HCT116 (cell line): Measurements from ENCODE around the gene CYTIP. TPM values are rescaled to one million over a fixed set of nuclear protein-coding genes. Genes with fewer than 3 reads are reported as not detected.

ENCODE experiments used
- ATAC-seq: fragments of 200-7000 bp; cut with Tn5 transposase; 2 replicates; pipeline ENCODE4 v1.9.1; 2020; ENCODE audit warnings: mild to moderate bottlenecking, moderate library complexity
- BruUV-seq: library from RNA; stranded (reverse); fragments of 400-500 nt; replicated peaks from 2 replicates; lab custom pipeline; 2021; lab: Mats Ljungman, UMichigan
- CTCF ChIA-PET: fragments of 300-600 bp; sonication (Branson Sonifier 250); formaldehyde crosslinking; loops from one replicate; lab custom pipeline; 2021; ENCODE audit warnings: antibody characterized with exemption; lab: Charles Lee
- POLR2A ChIA-PET: fragments of 300-600, 350-600 bp; sonication (Branson Sonifier 250); formaldehyde crosslinking; loops from one replicate; lab custom pipeline; 2021; ENCODE audit warnings: antibody characterized with exemption; lab: Charles Lee
- RAD21 ChIA-PET, 2 experiments: fragments of 300-600 bp; sonication (Branson Sonifier 250); formaldehyde crosslinking; loops; one replicate each; lab custom pipeline; 2023; ENCODE audit warnings: low total read pairs in 2 of 2; ENCODE audit not compliant: uncharacterized antibody in 2 of 2, unreplicated experiment in 2 of 2, low non-redundant PET in 1 of 2; lab: Charles Lee
- DNase-seq: peaks from one replicate; pipeline ENCODE4 v3.0.0-alpha.2; 2010; ENCODE audit warnings: low read depth, low spot score
- H2AFZ ChIP-seq: fragments of 200-600 bp; shearing (Covaris generic), sonication (generic); 2 replicates; pipeline ENCODE4 v1.6.1; 2017; ENCODE audit warnings: low read depth, mixed run types, mixed read lengths, antibody characterized with exemption, low read length; ENCODE audit not compliant: poor library complexity, severe bottlenecking
- H3K27ac ChIP-seq: 2 replicates; pipeline ENCODE4 v1.5.1; 2012; ENCODE audit warnings: low read depth, low read length
- H3K27me3 ChIP-seq: fragments of 200-600 bp; sonication (generic); 2 replicates; pipeline ENCODE4 v1.6.1; 2016; ENCODE audit warnings: mixed run types, low read length, mixed read lengths; ENCODE audit not compliant: insufficient read depth
- H3K36me3 ChIP-seq, 2 experiments: fragments of 200-500 bp in 1 of 2; fragments of 200-600 bp in 1 of 2; sonication (Bioruptor generic) in 1 of 2; sonication (generic) in 1 of 2; 2 replicates each; pipeline versions ENCODE4 v1.5.1 to v1.6.1; 2014 to 2016; ENCODE audit warnings: low read length in 2 of 2, inconsistent platforms in 1 of 2, mixed read lengths in 1 of 2, mixed run types in 1 of 2; ENCODE audit not compliant: insufficient read depth in 2 of 2, control insufficient read depth in 1 of 2
- H3K4me1 ChIP-seq, 2 experiments: fragments of 200-600 bp in 1 of 2; sonication (generic) in 1 of 2; 2 replicates each; pipeline versions ENCODE4 v1.5.1 to v1.6.1; 2012 to 2017; ENCODE audit warnings: low read length in 2 of 2, inconsistent platforms in 1 of 2, mild to moderate bottlenecking in 1 of 2, mixed read lengths in 1 of 2, mixed run types in 1 of 2, moderate library complexity in 1 of 2; ENCODE audit not compliant: insufficient read depth in 2 of 2, control insufficient read depth in 1 of 2
- H3K4me2 ChIP-seq: fragments of 200-600 bp; sonication (generic); 2 replicates; pipeline ENCODE4 v1.6.1; 2017; ENCODE audit warnings: mixed run types, low read length, mixed read lengths
- H3K4me3 ChIP-seq, 2 experiments: fragments of 200-600 bp in 1 of 2; sonication (generic) in 1 of 2; replicated peaks in 1 of 2; 2 replicates each; pipeline ENCODE4 v1.5.1; 2011 to 2016; ENCODE audit warnings: low read length in 2 of 2, control low read depth in 1 of 2, low read depth in 1 of 2, mild to moderate bottlenecking in 1 of 2, mixed read lengths in 1 of 2, mixed run types in 1 of 2
- H3K79me2 ChIP-seq: fragments of 200-600 bp; sonication (generic); 2 replicates; pipeline ENCODE4 v1.6.1; 2017; ENCODE audit warnings: mild to moderate bottlenecking, mixed run types, low read length, moderate library complexity, mixed read lengths; ENCODE audit not compliant: insufficient read depth
- H3K9ac ChIP-seq: fragments of 200-600 bp; sonication (generic); 2 replicates; pipeline ENCODE4 v1.6.1; 2016; ENCODE audit warnings: low read length, mixed read lengths
- H3K9me2 ChIP-seq: fragments of 200-600 bp; sonication (generic), shearing (Covaris generic); 2 replicates; pipeline ENCODE4 v1.6.1; 2017; ENCODE audit warnings: mixed run types, mild to moderate bottlenecking, moderate library complexity; ENCODE audit not compliant: insufficient read depth
- H3K9me3 ChIP-seq, 2 experiments: fragments of 200-500 bp in 1 of 2; fragments of 200-600 bp in 1 of 2; sonication (Bioruptor generic) in 1 of 2; sonication (generic) in 1 of 2; 2 replicates each; pipeline ENCODE4 v1.6.1; 2014 to 2017; ENCODE audit warnings: low read length in 2 of 2, mixed read lengths in 2 of 2, inconsistent platforms in 1 of 2, low read depth in 1 of 2, mild to moderate bottlenecking in 1 of 2, mixed run types in 1 of 2, moderate library complexity in 1 of 2; ENCODE audit not compliant: control insufficient read depth in 1 of 2, insufficient read depth in 1 of 2
- H4K20me1 ChIP-seq: fragments of 200-600 bp; sonication (generic), shearing (Covaris generic); 2 replicates; pipeline ENCODE4 v1.6.1; 2017; ENCODE audit warnings: mixed run types, mild to moderate bottlenecking, moderate library complexity; ENCODE audit not compliant: insufficient read depth
- ATF3 ChIP-seq: IDR thresholded peaks from 2 replicates; pipeline ENCODE4 v1.6.1; 2012
- CBX3 ChIP-seq: IDR thresholded peaks from 2 replicates; pipeline ENCODE4 v1.6.1; 2012; ENCODE audit warnings: low read depth
- CEBPB ChIP-seq: IDR thresholded peaks from 2 replicates; pipeline ENCODE4 v1.6.1; 2012; ENCODE audit warnings: low read depth
- JUND ChIP-seq: IDR thresholded peaks from 2 replicates; pipeline ENCODE4 v1.6.1; 2012
- POLR2A ChIP-seq: IDR thresholded peaks from 2 replicates; pipeline ENCODE4 v1.7.0; 2011; ENCODE audit warnings: borderline replicate concordance; ENCODE audit not compliant: insufficient read depth, insufficient read length; ENCODE audit errors: extremely low read depth
- REST ChIP-seq: IDR thresholded peaks from 2 replicates; pipeline ENCODE4 v1.6.1; 2012; ENCODE audit warnings: low read depth
- SIN3A ChIP-seq: IDR thresholded peaks from 2 replicates; pipeline ENCODE4 v1.6.1; 2012; ENCODE audit warnings: low read depth
- SP1 ChIP-seq: IDR thresholded peaks from 2 replicates; pipeline ENCODE4 v1.6.1; 2012; ENCODE audit warnings: low read depth
- YY1 ChIP-seq: IDR thresholded peaks from 2 replicates; pipeline ENCODE4 v1.6.1; 2011; ENCODE audit warnings: low read length, low read depth, moderate library complexity, mild to moderate bottlenecking; ENCODE audit not compliant: insufficient replicate concordance; ENCODE audit errors: extremely low read depth
- ZFX ChIP-seq: fragments of 450-650 bp; IDR thresholded peaks from 2 replicates; pipeline ENCODE4 v1.6.1; 2017
- intact Hi-C: fragments of 100-400 bp; cut with micrococcal nuclease; formaldehyde crosslinking; loops from 2 replicates; pipeline ENCODE4 v1.10.0; 2022
- total RNA-seq: library from RNA; stranded (reverse); gene quantifications from one replicate; pipeline ENCODE4 v1.2.1, GENCODE V29; 2021; ENCODE audit not compliant: unreplicated experiment

Gene CYTIP
- total RNA-seq, 1 experiment from 2014 or later, result 0.64 TPM

DNA sequence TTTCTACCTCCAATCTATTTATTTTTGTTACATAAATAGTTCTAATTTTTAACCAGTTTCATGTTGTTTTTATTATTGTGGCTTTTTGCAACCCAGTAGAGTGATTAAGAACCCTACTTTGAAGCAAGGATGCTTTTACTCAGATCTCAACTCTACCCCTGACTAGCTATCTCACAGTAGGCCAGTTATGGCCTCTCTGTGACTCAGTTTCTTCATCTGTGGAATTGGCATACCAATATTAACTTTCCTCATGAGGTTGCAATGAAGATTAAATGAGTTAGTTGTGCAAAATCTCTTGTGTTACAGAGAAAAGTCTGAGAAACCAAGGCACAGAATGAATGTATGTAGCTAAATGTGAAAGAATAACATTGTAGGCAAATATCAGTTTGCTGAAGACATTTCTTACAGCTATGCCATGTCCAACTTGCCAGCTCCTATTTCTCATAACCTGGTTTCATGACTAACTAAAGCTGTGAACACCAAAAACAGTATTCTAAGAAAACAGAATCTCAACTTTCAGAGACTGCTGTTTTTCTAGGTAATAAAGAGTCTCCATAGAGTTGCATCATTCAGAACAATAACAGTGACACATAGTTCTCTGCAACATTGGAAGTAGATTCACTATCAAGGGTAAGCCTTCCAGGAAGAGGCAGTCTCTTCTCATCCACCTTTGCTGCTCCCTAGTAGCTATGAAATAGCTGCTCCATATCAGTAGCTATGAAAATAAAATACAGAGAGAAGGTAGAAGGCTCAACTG is 33.2 kb upstream of the CYTIP start:
- no peak overlapping the region for H3K4me2 ChIP-seq
- ChIA-PET CTCF (no interaction called here), POLR2A (no interaction called here), RAD21 (no interaction called here)
- DNase-seq, result no peak
- TF ChIP-seq YY1 (no peak), SIN3A (no peak), CBX3 (no peak), JUND (no peak), ZFX (no peak), POLR2A (no peak), CEBPB (no peak), REST (no peak), ATF3 (no peak), SP1 (no peak)
- no peak overlapping the region for H3K9ac ChIP-seq
- no TSS peak for BruUV-seq
- H2AFZ ChIP-seq, result no peak overlapping the region
- no peak overlapping the region for H3K27ac ChIP-seq
- ATAC-seq, result no peak
- intact Hi-C loops, result no loop called here
- no peaks in the 10 kb centered on the region for H3K4me1 ChIP-seq
- no peaks in the 10 kb centered on the region for H4K20me1 ChIP-seq
- no peaks in the 10 kb centered on the region for H3K9me3 ChIP-seq
- H3K4me3 ChIP-seq, result no peak overlapping the region
- H3K79me2 ChIP-seq, result no peaks in the 10 kb centered on the region
- H3K36me3 ChIP-seq, result no peaks in the 10 kb centered on the region
- H3K27me3 ChIP-seq, result no peaks in the 10 kb centered on the region
- H3K9me2 ChIP-seq, result no peaks in the 10 kb centered on the region
